Putamen (tissue), 1 donor: ENCODE measurements around the gene MYH11.
"Not testable (repeated sequence)": the region's sequence is repeated elsewhere in the genome, so short reads cannot be mapped to it uniquely, and the experiment has no call there.

ENCODE experiments used
- DNase-seq: peaks from one replicate; pipeline ENCODE4 v3.0.0-alpha.2; 2016; ENCODE audit warnings: low spot score

The MYH11 gene

GRCh38 chr16:15749985-15750384, 106.8 kb downstream of the MYH11 start:
- no peak for DNase-seq

GRCh38 chr16:15749371-15749770, 107.5 kb downstream of the MYH11 start:
- no peak for DNase-seq

- DNase-seq, result no peak
Measured at GRCh38 chr16:15748654-15749053, 108.2 kb downstream of the MYH11 start.

DNA sequence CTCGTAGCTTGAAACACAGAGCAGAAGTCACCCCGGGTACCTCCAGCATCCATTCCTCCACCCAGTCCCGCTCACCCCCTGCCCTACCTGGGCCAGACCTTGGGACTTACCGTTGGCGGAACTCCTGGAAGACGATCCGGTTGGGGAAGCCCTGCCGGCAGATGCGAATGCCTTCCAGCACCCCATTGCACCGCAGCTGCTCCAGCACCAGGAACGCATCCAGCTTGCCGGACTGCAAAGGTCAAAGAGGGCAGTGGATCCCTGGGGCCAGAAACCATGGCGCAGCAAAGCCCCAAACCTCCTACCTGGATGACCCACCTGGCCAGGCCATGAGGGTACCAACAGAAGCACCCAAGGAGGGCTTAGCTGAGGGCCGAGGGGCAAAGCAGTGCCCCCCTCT, 108.9 kb downstream of the MYH11 start:
- no peak for DNase-seq

DNA sequence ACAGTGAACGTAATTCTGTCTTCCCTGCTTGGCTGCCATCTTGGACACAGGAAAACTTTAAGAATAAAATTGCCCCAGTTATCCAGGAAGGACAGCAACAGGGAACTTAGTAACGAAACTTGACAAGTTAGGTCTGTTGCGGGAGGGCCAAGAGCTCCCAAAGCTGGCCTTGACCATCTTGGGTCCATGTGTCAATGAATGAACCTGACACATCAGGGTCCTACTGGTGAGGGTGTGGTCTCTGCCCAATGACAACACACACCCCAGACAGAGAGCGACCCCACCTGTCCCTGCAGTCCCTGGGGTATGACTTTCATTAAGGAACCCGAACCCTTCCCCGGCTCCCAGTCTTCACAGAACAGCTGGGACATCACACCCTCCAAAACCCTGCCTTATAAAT, 110.5 kb downstream of the MYH11 start:
- DNase-seq, result no peak

DNA sequence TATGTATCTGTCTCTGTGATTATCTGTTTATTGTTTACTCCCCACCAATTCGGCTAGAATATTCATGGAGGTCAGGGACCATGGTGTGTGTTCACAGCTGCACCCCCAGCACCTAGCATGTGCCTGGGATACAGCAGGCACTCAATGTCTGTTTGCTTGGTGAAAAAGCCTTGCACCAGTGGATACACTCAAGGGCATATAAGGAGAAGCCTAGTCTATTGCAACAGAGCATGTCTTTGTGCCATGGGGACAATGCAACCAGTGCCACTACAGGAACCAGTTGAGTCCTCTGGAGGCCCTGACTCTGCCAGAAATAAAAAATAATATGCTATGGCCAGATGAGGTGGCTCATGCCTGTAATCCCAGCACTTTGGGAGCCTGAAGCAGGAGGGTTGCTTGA, 113.2 kb downstream of the MYH11 start:
- no peak for DNase-seq

DNA sequence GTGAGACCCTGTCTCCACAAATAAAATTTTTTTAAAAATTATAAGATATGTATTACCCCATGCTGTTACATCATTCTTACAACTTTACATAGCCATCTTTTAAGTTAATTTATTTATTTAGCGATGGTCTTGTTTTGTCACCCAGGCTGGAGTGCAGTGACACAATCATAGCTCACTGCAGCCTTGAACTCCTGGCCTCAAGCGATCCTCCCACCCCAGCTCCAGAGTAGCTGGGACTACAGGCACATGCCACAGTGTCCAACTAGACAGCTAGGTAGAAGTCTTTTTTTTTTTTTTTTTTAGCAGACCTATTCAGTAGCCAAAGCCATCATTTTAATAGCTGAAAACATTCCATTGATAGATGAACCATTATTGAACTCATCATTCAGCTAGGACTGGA, 114.1 kb downstream of the MYH11 start:
- DNase-seq, result no peak

DNA sequence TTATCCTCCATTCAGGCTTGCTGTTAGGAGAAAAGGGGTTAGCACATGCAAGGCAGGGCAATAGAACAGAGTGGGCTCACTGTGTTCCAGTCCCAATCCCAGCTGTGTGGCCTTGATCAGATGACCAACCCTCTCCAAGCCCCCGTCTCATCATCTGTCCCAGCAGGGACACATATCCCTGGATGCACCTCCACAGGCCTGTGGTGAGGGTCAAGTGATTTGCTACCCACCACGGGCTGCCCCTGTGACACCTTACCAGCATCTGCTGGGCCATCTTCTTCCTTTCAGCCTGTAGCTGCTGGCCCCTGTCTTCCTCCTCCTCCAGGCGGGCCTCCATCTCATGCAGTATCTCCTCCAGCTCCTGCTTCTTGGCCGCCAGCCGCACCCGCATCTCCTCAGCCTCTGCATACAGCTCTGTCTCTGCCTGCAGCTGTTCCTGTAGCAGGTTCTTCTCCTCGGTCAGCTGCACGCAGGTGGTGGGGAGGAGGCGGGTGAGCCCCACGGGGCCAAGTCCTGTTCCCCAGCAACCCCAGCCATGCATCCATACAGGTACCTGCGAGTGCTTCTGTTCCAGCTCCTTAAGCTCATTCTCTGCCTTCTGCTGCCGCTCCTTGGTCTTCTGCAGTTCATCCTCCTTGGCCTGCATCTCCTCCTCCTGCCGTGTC, 115.5 kb downstream of the MYH11 start:
- no peak for DNase-seq

DNA sequence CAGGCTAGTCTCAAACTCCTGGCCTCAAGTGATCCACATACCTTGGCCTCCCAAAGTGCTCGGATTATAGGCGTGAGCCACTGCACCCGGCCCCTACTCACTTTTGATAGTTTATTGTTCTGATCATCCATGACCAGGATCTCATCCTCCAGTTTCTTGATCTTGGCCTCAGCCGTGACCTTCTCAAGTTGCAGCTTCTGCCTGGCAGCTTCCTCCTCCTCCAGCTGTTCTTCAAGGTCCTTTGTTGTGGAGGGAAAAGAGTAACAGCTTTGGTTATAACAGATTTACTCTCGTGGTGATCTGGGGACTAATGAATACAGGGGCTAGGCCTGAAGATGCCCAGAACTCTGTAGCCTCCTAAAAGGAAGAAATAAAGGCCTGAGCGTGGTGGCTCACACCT, 116.9 kb downstream of the MYH11 start:
- DNase-seq, result no peak

DNA sequence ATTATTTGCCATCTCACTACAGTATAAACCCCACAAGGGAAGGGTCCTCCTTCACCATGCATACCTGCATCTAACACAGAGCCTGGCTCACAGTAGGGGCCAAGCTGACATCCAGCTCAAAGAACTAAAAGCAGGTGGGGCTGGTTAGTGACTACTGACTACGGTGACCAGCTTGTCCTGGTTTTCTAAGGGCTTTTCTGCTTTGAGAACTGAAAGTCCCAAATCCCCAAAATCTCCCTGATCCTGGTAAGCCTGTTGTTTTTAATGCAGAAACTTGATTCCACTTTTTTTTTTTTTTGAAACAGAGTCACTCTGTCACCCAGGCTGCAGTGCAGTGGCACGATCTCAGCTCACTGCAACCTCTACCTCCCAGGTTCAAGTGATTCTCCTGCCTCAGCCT, 117.4 kb downstream of the MYH11 start:
- no peak for DNase-seq

DNA sequence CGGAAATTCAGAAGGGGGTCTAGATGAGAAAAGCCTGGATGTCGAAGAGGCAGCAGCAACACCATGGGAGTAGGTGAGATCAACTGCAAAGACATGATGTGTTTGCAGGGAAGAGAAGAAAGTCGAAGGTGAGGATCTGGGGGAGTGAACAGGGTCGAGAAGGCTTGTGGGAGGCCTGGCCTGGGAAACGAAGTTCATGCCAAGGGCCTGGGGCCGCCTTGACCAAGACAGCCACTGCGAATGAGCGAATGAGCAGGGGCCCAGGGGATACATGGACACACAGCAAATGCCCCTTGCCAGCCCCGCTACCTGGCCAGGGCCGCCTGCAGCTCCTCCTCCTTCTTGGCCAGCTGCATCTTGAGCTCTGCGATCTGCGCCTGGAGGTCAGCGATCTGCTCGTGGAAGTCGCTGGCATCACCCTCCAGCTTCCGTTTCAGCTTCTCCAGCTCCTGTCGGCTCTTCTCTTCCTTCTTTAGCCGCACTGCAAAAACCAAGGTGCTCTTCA, 119.6 kb downstream of the MYH11 start:
- no peak for DNase-seq

GRCh38 chr16:15736529-15736928, 120.3 kb downstream of the MYH11 start:
- DNase-seq, result no peak

DNA sequence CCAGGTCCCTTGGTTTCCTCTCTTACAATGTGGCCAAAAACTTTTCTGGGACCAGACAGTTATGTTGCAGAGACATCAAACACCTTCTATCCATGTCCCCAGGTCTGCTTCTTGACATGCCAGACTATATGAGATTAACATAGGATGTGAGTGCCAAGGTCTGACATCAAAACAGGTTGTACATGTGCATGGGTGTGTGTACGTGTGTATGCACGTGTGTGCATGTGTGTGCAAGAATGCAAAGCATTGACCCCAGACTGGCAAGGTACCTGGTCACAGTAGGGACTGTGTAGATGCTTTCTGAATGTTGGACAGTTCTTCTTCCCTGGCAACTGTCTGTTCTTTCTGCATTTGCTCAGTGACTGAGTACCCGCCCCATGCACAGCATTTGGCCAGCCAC, 121.2 kb downstream of the MYH11 start:
- DNase-seq, result no peak

DNA sequence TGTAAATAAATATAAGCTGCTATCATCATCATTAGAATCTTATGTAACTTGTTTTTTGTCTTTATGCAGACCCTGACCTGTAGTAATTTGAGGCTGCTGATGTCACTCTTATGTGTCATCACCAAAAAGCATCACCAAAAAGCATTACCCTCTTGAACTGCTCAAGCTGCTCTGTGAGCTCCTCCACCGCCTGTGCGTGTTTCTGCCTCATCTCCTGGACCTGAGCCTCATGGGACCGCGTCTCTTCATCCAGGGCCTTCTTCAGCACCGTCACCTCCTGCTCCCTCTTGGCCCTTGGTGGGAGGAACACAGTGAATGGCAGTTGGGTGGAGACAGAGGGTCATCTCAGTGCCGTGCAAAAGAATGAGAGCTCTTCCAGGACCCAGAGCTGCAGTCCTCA, 124.4 kb downstream of the MYH11 start:
- no peak for DNase-seq

DNA sequence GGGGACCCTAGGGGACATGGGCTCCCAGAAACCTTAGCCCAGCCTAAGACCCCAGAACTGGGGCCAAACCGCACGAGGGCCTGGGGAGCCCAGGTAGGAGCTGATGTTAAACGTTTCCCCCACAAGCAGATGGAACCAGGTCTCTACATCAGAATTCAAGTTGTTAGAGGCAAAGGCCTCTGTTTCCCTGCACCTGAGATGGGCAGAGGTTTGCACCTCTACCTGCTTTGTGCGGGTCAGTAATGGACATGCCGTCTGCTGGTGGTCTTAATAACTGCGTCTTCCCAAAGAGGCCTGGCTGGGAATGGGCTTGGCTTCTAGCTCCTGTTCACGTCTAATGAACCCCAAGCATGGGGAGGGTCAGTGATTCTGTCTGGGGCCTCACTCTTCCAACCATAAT, 127.7 kb downstream of the MYH11 start:
- no peak for DNase-seq

GRCh38 chr16:15727697-15728096, 129.1 kb downstream of the MYH11 start:
- not testable (repeated sequence) for DNase-seq

GRCh38 chr16:15726715-15727114, 130.1 kb downstream of the MYH11 start:
- DNase-seq, result no peak

- DNase-seq, result no peak
Measured at GRCh38 chr16:15725641-15726240, 131.1 kb downstream of the MYH11 start.

DNA sequence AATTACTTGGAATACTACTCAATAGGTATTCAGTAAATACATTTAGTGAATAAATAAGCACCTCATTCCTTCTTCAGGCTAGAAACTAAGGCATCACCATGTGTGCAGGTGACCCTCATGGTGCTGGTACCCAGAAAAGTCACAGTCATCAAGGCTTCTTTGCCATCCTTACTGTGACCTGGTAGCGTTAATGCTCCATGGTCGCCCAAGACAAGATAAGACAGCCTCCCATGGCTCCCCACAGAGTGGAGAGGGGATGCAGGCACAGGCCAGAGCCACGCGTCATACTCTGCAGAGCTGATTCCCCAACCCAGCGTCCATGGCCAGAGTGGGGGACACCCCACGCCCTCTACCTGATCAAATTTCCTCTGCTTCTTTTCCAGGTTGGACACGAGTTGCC, 133.0 kb downstream of the MYH11 start:
- DNase-seq, result no peak

DNA sequence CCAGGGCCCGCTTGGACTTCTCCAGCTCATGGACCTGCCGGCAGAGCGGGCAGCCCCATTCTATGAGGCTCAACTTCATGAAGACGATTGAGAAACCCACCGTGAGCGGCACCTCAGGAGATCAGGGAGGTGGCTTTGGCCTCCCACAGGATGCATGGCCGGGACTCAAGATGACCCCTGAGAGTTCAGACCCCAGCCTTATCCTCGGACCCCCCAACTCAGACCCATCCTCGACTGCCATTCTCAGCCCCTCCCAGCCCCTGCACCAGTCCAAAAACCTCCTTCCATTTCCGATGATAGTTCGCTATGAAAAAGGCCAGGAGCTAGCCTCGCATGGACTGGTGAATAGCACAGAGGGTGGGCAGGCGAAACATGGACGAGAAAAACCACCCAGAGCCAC, 135.8 kb downstream of the MYH11 start:
- no peak for DNase-seq

DNA sequence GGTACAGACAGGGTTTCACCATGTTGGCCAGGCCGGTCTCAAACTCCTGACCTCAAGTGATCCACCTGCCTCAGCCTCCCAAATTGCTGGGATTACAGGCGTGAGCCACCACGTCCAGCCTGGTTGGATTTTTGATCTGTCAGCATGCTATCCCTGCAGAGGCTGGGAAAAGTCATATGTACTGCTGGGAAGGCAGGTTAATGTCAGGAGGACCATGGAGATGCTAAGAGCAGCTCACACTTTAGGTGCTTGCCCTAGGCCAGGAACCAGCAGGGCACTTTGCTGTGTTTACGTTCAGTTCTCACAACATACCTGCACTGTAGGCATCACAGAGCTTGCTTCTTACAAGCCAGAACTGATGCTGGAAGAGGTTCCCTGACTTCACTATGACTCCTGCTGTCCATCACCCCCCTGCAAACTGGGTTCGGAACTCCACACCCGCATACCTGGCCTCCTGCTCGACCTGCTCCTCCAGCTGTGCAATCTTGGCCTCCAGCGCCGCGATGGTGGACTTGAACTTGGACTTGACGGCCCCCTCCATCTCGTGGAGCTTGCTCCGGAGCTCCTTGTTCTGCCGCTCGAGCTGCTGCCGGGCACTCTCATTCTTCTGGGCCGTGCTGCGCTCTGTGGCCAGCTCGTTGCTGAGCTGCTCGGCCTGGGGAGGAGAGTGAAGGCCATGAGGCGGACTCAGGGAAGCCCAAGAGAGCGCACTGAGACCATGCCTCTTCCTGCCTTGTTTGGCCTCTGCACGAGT, 140.0 kb downstream of the MYH11 start:
- DNase-seq, result no peak

GRCh38 chr16:15715221-15715620, 141.6 kb downstream of the MYH11 start:
- no peak for DNase-seq
